K562 (cell line): Measurements from ENCODE around the gene FOXL2NB. TPM values are rescaled to one million over a fixed set of nuclear protein-coding genes. Genes with fewer than 3 reads are reported as not detected.

ENCODE experiments used
- ATAC-seq: fragments of 200-7000 bp; cut with Tn5 transposase; 3 replicates; pipeline ENCODE4 v1.9.1; 2020; ENCODE audit warnings: moderate library complexity
- BruUV-seq: library from RNA; stranded (reverse); fragments of 400-500 nt; replicated peaks from 2 replicates; lab custom pipeline; 2021; lab: Mats Ljungman, UMichigan
- CTCF ChIA-PET: fragments of 300-600 bp; formaldehyde crosslinking; extraction: SDS; loops from one replicate; lab custom pipeline; 2021; ENCODE audit warnings: low intra/inter-chr PET ratio; lab: Yijun Ruan, JAX
- POLR2A ChIA-PET: fragments of 300-600, 350-650 bp; sonication (Branson Sonifier 250); formaldehyde crosslinking; extraction: SDS; loops from one replicate; lab custom pipeline; 2021; ENCODE audit warnings: antibody characterized with exemption, inconsistent platforms; lab: Yijun Ruan, JAX
- DNase-seq, 4 experiments: peaks; one replicate each; pipeline versions ENCODE4 v3.0.0 to v3.0.0-alpha.2; 2011 to 2018; ENCODE audit warnings: low spot score in 3 of 4, mixed read lengths in 3 of 4; ENCODE audit errors: extremely low read depth in 1 of 4
- FAIRE-seq: peaks from 2 replicates; lab custom pipeline; 2011; peaks lifted over from hg19 to GRCh38; lab: Jason Lieb, UNC
- H2AFZ ChIP-seq: 2 replicates; pipeline ENCODE4 v1.6.0; 2011; ENCODE audit warnings: low read depth, low read length, control low read depth, inconsistent platforms
- H3K27ac ChIP-seq: fragments of 200-600 bp; 3 replicates; pipeline ENCODE4 v1.8.0; 2011; ENCODE audit warnings: low read depth, mild to moderate bottlenecking, control low read depth, inconsistent platforms, low read length, moderate library complexity, mixed read lengths; ENCODE audit errors: extremely low read depth
- H3K27me3 ChIP-seq, 2 experiments: fragments of 300-600 bp in 1 of 2; 2 replicates in 1 of 2; 3 replicates in 1 of 2; pipeline versions ENCODE4 v1.6.0 to v1.8.0; 2011; ENCODE audit warnings: inconsistent platforms in 2 of 2, low read length in 2 of 2, mild to moderate bottlenecking in 1 of 2, mixed read lengths in 1 of 2, moderate library complexity in 1 of 2; ENCODE audit not compliant: control insufficient read depth in 2 of 2, insufficient read depth in 2 of 2
- H3K36me3 ChIP-seq: fragments of 300-600 bp; 3 replicates; pipeline ENCODE4 v1.8.0; 2011; ENCODE audit warnings: mild to moderate bottlenecking, low read length, inconsistent platforms; ENCODE audit not compliant: control insufficient read depth, insufficient read depth
- H3K4me1 ChIP-seq, 2 experiments: fragments of 200-600 bp in 1 of 2; replicated peaks in 1 of 2; 2 replicates in 1 of 2; 3 replicates in 1 of 2; pipeline versions ENCODE4 v1.5.1 to v1.8.0; 2011; ENCODE audit warnings: inconsistent platforms in 2 of 2, low read length in 2 of 2, mild to moderate bottlenecking in 1 of 2, mixed read lengths in 1 of 2, moderate library complexity in 1 of 2; ENCODE audit not compliant: control insufficient read depth in 2 of 2, insufficient read depth in 2 of 2
- H3K4me2 ChIP-seq: 2 replicates; pipeline ENCODE4 v1.6.1; 2011; ENCODE audit warnings: low read length, control low read depth, inconsistent platforms, mixed read lengths; ENCODE audit not compliant: insufficient read depth
- H3K4me3 ChIP-seq: fragments of 200-600 bp; sonication (generic), shearing (Covaris generic); 2 replicates; pipeline ENCODE4 v1.5.1; 2016; ENCODE audit warnings: control low read depth, inconsistent platforms
- H3K79me2 ChIP-seq: fragments of 200-600 bp; 3 replicates; pipeline ENCODE4 v1.8.0; 2011; ENCODE audit warnings: low read length, inconsistent platforms; ENCODE audit not compliant: control insufficient read depth, insufficient read depth
- H3K9ac ChIP-seq, 2 experiments: 2 replicates each; pipeline versions ENCODE4 v1.6.0 to v1.6.1; 2011; ENCODE audit warnings: low read depth in 2 of 2, low read length in 2 of 2, control low read depth in 1 of 2, inconsistent platforms in 1 of 2, mild to moderate bottlenecking in 1 of 2, mixed read lengths in 1 of 2; ENCODE audit not compliant: insufficient read depth in 1 of 2
- H3K9me1 ChIP-seq: one replicate; pipeline ENCODE4 v1.6.0; 2011; ENCODE audit warnings: inconsistent platforms, mild to moderate bottlenecking, low read length, moderate library complexity; ENCODE audit not compliant: control insufficient read depth, insufficient read depth
- H3K9me3 ChIP-seq: replicated peaks from 2 replicates; pipeline ENCODE4 v1.5.1; 2011; ENCODE audit warnings: low read depth, low read length, inconsistent platforms; ENCODE audit not compliant: control insufficient read depth, insufficient read depth
- H4K20me1 ChIP-seq: replicated peaks from 2 replicates; pipeline ENCODE4 v1.6.1; 2011; ENCODE audit warnings: low read length, inconsistent platforms, mixed read lengths; ENCODE audit not compliant: control insufficient read depth, insufficient read depth
- E2F8 ChIP-seq: fragments of 450-650 bp; IDR thresholded peaks from 2 replicates; pipeline ENCODE4 v1.7.1; 2018; ENCODE audit warnings: mild to moderate bottlenecking, low read depth; ENCODE audit not compliant: partially characterized antibody
- EP300 ChIP-seq: IDR thresholded peaks from 2 replicates; pipeline ENCODE4 v1.6.1; 2012; ENCODE audit warnings: low read length, improper control_type of control experiment
- HINFP ChIP-seq: fragments of 450-650 bp; conservative IDR thresholded peaks from 2 replicates; pipeline ENCODE4 v1.6.1; 2016; ENCODE audit warnings: missing genetic modification characterization, low read depth, mild to moderate bottlenecking, control low read depth, missing compliant biosample characterization
- IFI16 ChIP-seq: fragments of 250-450 bp; sonication (Bioruptor Pico); IDR thresholded peaks from 2 replicates; pipeline ENCODE4 v2.1.2; 2022; ENCODE audit warnings: mild to moderate bottlenecking, inconsistent platforms
- KAT2B ChIP-seq: IDR thresholded peaks from one replicate; pipeline ENCODE4 v1.6.1; 2012; ENCODE audit warnings: low read depth, mild to moderate bottlenecking, control low read depth, inconsistent platforms, low read length, moderate library complexity
- MED1 ChIP-seq: sonication (generic); formaldehyde crosslinking; IDR thresholded peaks from 2 replicates; pipeline ENCODE4 v1.8.1; 2023; ENCODE audit warnings: missing genetic modification reagents, borderline replicate concordance
- RBM15 ChIP-seq: fragments of 200-400 bp; formaldehyde crosslinking; IDR thresholded peaks from 2 replicates; pipeline ENCODE4 v1.6.1; 2018; ENCODE audit warnings: mild to moderate bottlenecking, low read length, moderate library complexity; ENCODE audit not compliant: insufficient read depth
- RBM25 ChIP-seq: fragments of 200-400 bp; formaldehyde crosslinking; IDR thresholded peaks from 2 replicates; pipeline ENCODE4 v1.6.1; 2018; ENCODE audit warnings: low read length, low read depth, moderate library complexity; ENCODE audit not compliant: severe bottlenecking
- ZNF140 ChIP-seq: fragments of 250-450 bp; sonication (Bioruptor Pico); IDR thresholded peaks from 2 replicates; pipeline ENCODE4 v1.8.0; 2021; ENCODE audit warnings: moderate library complexity, mild to moderate bottlenecking, inconsistent platforms
- ZNF253 ChIP-seq: fragments of 250-450 bp; sonication (Bioruptor Pico); conservative IDR thresholded peaks from 2 replicates; pipeline ENCODE4 v1.6.1; 2021; ENCODE audit warnings: mild to moderate bottlenecking
- ZNF316 ChIP-seq: fragments of 450-650 bp; IDR thresholded peaks from 2 replicates; pipeline ENCODE4 v1.6.1; 2016
- ZNF324 ChIP-seq: fragments of 250-450 bp; sonication (Bioruptor Pico); IDR thresholded peaks from 2 replicates; pipeline ENCODE4 v1.4.0; 2020; ENCODE audit warnings: mild to moderate bottlenecking
- ZNF507 ChIP-seq: conservative IDR thresholded peaks from 2 replicates; pipeline ENCODE4 v1.6.1; 2017; ENCODE audit warnings: missing genetic modification characterization, missing compliant biosample characterization
- ZNF668 ChIP-seq: fragments of 250-450 bp; sonication (Bioruptor Pico); IDR thresholded peaks from 2 replicates; pipeline ENCODE4 v1.8.0; 2022; ENCODE audit warnings: mild to moderate bottlenecking, inconsistent platforms
- ZNF76 ChIP-seq: fragments of 250-450 bp; sonication (Bioruptor Pico); IDR thresholded peaks from 2 replicates; pipeline ENCODE4 v1.4.0; 2020; ENCODE audit warnings: mild to moderate bottlenecking, moderate library complexity, borderline replicate concordance
- WGBS: fragments of 100-300 bp; shearing (Covaris generic); methylation state at CpG from one replicate; pipeline ENCODE4 v1.1.6; 2016; ENCODE audit warnings: low coverage, mixed read lengths; ENCODE audit not compliant: insufficient coverage; ENCODE audit errors: missing lambda C conversion rate; 5-methylcytosine and 5-hydroxymethylcytosine counted together
- in situ Hi-C: fragments of 300-500 bp; cut with MboI; formaldehyde crosslinking; loops from 4 replicates; pipeline ENCODE4 v1.15.0; 2018; ENCODE audit warnings: inconsistent platforms, mixed read lengths
- intact Hi-C: fragments of 100-400 bp; cut with micrococcal nuclease; formaldehyde crosslinking; loops from 2 replicates; pipeline ENCODE4 v1.14.2; 2022
- polyA plus RNA-seq, 8 experiments: library from polyadenylated mRNA; depleted of rRNA in 4 of 8; stranded (reverse) in 5 of 8; unstranded in 3 of 8; fragments of >200 nt; fragmentation: Nextera tagmentation in 2 of 8; fragmentation: Illumina TruSeq in 1 of 8; extraction: Ambion mirVana in 2 of 8; extraction: Trizol in 1 of 8; gene quantifications; 2 replicates each; pipeline versions ENCODE4 v1.2.1 to v1.2.3, GENCODE V29; 2011 to 2014; ENCODE audit warnings: inconsistent platforms in 1 of 8, missing spikeins in 1 of 8
- total RNA-seq, 7 experiments: library from RNA; depleted of rRNA in 6 of 7; stranded (reverse); fragments of >200 nt in 6 of 7; fragmentation: Illumina TruSeq in 2 of 7; extraction: Trizol in 2 of 7; gene quantifications; 2 replicates each; pipeline versions ENCODE4 v1.2.1 to v1.2.3, GENCODE V29; 2011 to 2021; ENCODE audit warnings: low replicate concordance in 1 of 7

Gene FOXL2NB
- total and polyA plus RNA-seq, 9 of the 15 experiments (the other 6 are each of a cell fraction or from before 2014, with no cell fraction given), result 0.71 to 17.4 (median 9.0) TPM

DNA sequence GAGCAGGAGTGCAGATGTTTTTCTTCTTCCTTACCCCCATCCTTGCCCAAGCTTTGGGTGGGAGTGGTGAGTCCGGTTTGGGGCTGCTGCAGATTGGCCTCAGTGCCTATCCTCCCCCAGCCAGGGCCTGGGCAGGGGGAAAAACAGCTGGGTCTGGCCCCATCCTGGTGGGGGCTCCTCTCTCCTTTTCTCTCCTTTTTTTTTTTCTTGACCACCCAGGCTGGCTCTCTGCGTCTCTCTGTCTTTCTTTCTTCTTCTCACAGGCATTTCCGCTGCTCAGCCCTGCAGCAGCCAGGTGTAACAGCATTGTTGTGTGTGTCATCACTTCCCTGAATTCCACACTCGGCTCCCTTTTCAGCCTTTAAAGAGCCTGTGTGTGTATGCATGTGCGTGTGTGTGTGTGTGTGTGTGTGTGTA lies 2.0 kb downstream of the FOXL2NB start (continued):
- TF ChIP-seq E2F8 (no peak), RBM25 (no peak), ZNF316 (no peak)

- ChIA-PET POLR2A (no interaction called here), CTCF (no interaction called here)
- DNase-seq (no peak), FAIRE-seq (no peak), ATAC-seq (no peak)
- H3K36me3 ChIP-seq, result peaks cover 9% of the 10 kb centered on the region; the same call in 2 of the 3 replicates
- TF ChIP-seq KAT2B (no peak), EP300 (no peak), RBM15 (no peak), HINFP (tag) (no peak), ZNF140 (CRISPR knock-in tag) (no peak), MED1 (CRISPR knock-in tag) (no peak), IFI16 (CRISPR knock-in tag) (no peak), ZNF507 (tag) (no peak), ZNF253 (no peak), ZNF668 (CRISPR knock-in tag) (no peak), ZNF324 (CRISPR knock-in tag) (no peak), ZNF76 (CRISPR knock-in tag) (no peak)
- 95% methylated on average over 19 of the region's 27 CpGs for WGBS
- in situ Hi-C loops, result loop anchor here (25.0 kb wide), 1 partner anchor 887 kb away; no protein-coding TSS in a partner anchor
- H3K4me2 ChIP-seq, result no peak overlapping the region
- H3K9me1 ChIP-seq, result no peaks in the 10 kb centered on the region
- no peaks in the 10 kb centered on the region for H4K20me1 ChIP-seq
- H3K4me1 ChIP-seq, result peaks cover 8 to 36% of the 10 kb centered on the region in 2 experiments; a peak in 4 of 5 replicates
- H3K9me3 ChIP-seq, result no peaks in the 10 kb centered on the region
- no TSS peak for BruUV-seq
- H2AFZ ChIP-seq, result no peak overlapping the region
- no peak overlapping the region for H3K4me3 ChIP-seq
- no peaks in the 10 kb centered on the region for H3K27me3 ChIP-seq
- no peak overlapping the region for H3K9ac ChIP-seq
- intact Hi-C loops, result loop anchor here (10.0 kb wide), 1 partner anchor 885 kb away; no protein-coding TSS in a partner anchor
- H3K27ac ChIP-seq, result no peak overlapping the region
- peaks cover 35% of the 10 kb centered on the region for H3K79me2 ChIP-seq
Measured at GRCh38 chr3:138949445-138950005, 2.5 kb downstream of the FOXL2NB start.
